Lower leg skin (tissue), 3 donors: ENCODE measurements around the gene NEUROD6.

Experiments
- POLR2A ChIP-seq, 2 donors: fragments of 450-650 bp; IDR thresholded peaks; one replicate each; pipeline ENCODE4 v1.6.1; 2016 to 2017; ENCODE audit warnings: antibody characterized with exemption in 2 of 2, mild to moderate bottlenecking in 1 of 2, moderate library complexity in 1 of 2
- TF ChIP-seq, protein P1 (sequence below), 3 donors: fragments of 450-650 bp; IDR thresholded peaks; one replicate each; pipeline ENCODE4 v1.5.1; 2016; ENCODE audit warnings: antibody characterized with exemption in 3 of 3, mild to moderate bottlenecking in 3 of 3, moderate library complexity in 2 of 3

- TF ChIP-seq, protein P1, sequence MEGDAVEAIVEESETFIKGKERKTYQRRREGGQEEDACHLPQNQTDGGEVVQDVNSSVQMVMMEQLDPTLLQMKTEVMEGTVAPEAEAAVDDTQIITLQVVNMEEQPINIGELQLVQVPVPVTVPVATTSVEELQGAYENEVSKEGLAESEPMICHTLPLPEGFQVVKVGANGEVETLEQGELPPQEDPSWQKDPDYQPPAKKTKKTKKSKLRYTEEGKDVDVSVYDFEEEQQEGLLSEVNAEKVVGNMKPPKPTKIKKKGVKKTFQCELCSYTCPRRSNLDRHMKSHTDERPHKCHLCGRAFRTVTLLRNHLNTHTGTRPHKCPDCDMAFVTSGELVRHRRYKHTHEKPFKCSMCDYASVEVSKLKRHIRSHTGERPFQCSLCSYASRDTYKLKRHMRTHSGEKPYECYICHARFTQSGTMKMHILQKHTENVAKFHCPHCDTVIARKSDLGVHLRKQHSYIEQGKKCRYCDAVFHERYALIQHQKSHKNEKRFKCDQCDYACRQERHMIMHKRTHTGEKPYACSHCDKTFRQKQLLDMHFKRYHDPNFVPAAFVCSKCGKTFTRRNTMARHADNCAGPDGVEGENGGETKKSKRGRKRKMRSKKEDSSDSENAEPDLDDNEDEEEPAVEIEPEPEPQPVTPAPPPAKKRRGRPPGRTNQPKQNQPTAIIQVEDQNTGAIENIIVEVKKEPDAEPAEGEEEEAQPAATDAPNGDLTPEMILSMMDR (IDR thresholded peaks at IDR 0.05) = no peak
- no peak for TF ChIP-seq POLR2A (IDR thresholded peaks at IDR 0.05)
Observed at GRCh38 chr7:31358467-31358866, 17.9 kb upstream of the NEUROD6 start.
